HG03095 (cell line): ENCODE data around the gene FXR1.
"Not testable (repeated sequence)": the region's sequence is repeated elsewhere in the genome, so short reads cannot be mapped to it uniquely, and the experiment has no call there.

ENCODE experiments used
- ATAC-seq: cut with Tn5 transposase; IDR thresholded peaks from one replicate; pipeline ENCODE4 v1.9.1; 2021; ENCODE audit warnings: moderate library complexity; ENCODE audit not compliant: unreplicated experiment

The FXR1 gene

DNA sequence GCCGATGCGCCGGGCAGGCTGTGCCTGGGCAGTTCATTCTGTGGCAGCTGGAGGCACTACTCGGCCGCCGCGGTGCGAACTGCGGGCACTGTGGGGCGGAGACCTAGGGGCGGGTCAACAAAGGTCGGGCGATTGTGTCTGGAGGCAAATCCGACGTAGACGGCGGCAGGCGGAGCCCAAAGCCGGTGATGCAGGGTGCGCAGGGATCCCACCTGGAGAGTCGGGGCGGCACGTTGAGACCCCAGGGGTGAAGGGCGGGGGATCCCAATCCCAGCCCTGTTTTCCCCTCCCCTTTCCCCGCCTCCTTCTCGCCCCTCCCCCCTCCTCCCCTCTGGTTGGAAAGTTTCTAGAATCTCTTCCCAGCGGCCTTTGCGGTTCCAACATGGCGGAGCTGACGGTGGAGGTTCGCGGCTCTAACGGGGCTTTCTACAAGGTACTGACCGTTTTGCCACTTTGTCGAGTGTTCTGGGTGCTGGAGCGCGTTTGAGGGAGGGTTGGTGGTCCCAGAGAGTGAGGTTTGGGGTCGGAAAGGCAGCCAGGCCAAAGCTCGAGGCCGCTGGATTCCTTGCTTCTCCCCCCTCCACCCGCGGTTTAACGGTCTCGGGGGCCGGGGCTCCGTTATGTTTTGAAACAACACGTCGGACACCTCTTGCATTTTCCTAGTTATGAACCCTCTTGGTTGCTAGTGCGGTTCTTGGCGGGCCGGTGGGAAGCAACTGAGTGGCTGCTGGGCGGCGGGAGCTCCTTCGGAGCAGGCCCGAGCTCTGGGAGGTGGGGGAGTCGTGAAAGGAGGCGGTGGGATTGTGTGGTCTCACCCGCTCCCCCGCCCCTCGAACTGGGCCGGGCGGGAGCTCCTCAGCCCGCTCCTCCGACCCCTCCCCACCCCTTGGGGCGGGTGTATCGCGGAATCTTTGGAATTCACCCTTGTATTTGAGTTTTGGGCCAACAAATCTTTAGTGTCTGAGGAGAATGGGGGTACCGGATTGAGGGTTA lies at the start of gene FXR1:
Gene FXR1 (plus strand): TSS at position 367 of the 993 bp plus-strand sequence. CDS start 16 bp downstream, at position 383.
- ATAC-seq, result peak; percentile 99

DNA sequence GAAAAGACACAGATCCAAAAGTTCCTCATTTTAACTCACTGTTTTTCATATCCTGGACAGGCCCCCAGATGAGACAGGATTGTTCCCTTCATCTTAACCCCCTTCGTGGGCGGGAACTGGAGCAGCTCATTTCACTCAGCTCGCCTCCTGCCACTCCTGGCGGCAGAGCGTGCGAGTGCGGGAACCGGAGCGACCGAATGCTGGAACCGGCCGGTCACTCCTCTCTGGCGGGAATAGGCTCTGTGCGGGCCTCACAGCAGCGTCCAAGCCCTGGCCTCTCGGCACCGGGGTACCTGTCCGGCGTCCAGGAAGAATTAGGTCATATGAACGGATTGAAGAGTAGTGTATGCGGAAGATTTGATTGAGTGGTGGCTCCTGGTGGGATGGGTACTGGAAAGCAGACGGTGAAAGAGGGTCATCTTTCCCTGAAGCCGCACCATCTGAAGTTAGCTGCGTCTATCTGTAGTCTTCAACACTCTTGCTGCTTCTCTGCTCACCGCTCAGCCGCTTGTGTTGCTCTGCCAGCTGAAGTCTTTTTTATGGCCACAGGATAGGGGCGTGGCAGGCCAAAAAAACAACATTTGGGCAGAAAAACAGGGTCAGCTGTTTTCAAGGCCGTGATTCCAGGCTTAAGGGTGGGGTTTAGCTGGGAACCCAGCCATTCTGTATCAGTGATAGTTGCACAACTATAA lies 42.3 kb upstream of the FXR1 start:
- no peak for ATAC-seq

DNA sequence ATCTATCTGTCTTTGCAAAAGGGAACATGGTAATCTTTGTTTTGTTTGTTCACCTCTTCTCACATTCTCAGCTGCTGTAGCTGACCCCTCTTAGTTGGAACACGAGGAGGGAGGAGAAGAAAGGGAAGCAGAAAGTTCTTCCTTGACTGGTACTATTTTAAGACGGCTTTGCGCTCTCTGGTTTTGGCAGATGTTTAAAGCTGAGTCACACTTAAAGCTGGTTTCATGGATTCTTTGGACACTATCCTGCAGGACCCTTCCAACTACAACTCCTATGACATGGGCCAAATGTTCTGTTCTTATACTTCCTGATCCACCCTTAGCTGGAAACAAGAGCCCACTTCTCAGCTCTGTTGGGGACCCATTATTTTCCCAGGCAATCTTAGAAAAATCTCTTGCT lies 40.6 kb upstream of the FXR1 start:
- no peak for ATAC-seq

DNA sequence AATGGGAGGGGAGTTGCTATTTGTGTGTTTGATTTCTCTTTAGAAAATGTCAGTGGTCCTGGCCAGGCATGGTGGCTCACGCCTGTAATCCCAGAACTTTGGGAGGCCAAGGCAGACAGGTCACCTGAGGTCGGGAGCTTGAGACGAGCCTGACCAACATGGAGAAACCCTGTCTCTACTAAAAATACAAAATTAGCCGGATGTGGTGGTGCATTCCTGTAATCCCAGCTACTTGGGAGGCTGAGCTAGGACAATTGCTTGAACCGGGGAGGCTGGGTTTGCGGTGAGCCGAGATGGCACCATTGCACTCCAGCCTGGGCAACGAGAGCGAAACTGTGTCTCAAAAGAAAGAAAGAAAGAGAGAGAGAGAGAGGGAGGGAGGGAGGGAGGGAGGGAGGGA lies 40.0 kb upstream of the FXR1 start:
- not testable (repeated sequence) for ATAC-seq

DNA sequence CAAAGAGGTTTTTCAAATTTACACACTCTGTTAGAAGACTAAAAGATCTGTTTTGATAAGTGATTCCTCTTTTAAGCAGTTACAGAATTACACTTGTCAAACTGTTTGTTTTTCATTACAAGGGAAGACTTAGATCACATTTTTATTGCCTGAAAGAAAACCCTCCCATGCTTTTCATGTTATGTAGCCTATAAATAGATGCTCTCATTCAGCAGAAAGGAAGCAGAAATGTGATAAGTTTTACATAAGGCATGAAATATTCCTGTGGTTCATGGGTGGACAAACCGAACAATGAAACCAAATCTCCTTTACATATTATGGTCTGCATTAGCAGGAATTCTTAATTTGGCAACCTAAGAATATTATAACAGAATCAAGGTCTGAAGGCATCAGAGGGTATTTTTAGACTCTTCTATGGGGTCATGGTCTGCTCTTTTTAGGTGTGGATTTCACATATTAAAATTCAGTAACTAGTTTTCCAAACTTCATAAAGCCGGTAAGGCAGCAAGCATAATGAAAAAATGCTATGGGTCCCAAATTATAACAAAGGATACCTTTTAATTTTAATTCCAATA lies 37.3 kb upstream of the FXR1 start:
- ATAC-seq, result no peak

DNA sequence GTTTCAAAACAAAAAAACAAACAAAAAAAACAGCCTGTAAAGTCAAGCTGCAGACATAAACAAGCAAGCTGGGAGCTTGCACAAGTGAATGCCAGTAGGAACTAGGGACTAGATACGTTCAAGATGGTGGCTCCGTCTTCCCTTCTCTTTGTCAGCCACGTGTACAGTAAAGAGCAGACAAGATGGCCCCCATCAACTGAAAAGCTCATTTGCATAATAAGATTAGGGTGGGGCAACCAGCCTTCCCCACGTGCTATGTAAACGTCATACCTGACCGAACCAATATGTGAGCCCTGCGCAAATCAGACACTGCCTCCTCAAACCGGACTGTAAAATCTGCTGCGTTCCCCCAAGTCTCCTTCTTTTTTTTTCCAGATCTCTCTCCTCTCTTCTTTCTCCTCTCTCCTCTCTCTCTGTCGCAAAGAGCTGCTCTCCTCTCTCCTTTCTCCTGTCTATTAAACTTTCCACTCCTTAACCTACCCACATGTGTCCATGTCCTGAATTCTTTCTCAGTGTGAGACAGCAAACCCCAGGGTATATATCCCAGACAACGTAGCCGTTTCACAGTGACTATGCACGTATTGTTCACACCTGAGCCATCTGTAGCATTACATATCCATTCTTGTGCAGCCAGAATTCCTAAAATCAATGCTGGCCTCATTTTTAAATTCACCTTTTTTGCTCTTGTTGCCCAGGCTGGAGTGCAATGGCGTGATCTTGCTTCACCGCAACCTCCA lies 31.2 kb upstream of the FXR1 start:
- no peak for ATAC-seq

DNA sequence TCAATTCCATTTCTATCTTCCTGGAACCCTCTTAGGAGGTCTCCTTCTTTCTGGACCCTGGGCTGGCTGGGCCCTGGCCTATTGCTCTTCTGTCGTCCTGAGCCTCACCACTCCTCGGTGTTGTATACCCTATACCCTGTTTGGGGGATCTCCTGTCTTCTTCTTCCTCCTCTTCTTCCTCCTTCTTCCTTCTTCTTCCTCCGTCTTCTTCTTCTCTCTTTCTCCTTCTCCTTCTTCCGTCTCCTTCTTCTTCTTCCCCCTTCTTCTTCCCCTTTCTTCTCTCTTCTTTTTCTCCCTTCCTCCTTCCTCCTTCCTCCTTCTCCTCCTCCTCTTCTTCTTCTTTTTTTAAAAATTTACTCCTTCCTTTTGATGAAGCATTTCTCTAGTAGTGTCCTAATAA lies 30.4 kb upstream of the FXR1 start:
- no peak for ATAC-seq

DNA sequence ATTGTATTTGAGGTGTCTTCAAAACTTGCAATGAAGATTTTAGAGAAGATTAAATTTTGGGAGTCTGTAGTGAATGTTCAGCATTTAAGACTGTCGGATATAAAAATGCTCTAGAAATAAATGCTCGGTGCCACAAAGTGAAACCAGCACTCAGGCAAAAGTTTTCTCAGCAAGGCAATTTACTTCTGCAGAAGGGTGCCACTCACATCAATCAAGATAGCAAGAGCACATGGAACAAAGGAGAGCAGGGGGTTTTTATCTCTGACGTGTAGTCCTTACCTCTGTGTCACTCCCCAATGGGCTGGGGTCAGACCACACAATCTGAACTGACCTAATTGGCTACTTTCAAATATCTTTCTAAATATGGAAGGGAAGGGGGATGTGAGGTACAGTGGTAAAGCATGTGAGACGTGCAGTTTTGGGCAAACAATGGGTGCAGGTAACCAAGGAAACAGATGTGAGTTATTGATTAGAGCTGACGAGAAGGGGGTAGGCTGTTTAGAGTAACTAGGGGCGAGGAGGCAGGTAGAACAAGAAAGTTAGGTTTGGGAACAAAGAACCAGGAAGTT lies 23.4 kb upstream of the FXR1 start:
- ATAC-seq, result no peak

DNA sequence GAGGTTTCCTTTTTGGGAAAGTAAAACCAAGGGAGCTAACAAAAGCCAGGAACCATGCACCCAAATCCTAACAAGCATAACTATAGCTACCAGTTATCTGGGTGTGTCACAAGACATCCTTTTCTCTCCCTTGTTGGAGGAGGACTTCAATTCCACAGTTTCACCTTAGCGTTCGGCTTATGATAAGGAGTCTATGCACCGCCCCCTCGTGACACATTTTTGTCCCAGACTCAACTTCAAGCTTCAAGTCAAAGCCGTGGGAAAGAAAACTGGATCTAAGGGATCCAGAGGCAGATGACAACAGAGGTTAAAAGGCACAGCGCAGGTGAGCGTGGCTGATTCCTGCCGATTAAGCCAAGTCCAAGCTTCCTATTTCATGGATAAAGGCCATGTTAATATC lies 13.9 kb upstream of the FXR1 start:
- no peak for ATAC-seq

DNA sequence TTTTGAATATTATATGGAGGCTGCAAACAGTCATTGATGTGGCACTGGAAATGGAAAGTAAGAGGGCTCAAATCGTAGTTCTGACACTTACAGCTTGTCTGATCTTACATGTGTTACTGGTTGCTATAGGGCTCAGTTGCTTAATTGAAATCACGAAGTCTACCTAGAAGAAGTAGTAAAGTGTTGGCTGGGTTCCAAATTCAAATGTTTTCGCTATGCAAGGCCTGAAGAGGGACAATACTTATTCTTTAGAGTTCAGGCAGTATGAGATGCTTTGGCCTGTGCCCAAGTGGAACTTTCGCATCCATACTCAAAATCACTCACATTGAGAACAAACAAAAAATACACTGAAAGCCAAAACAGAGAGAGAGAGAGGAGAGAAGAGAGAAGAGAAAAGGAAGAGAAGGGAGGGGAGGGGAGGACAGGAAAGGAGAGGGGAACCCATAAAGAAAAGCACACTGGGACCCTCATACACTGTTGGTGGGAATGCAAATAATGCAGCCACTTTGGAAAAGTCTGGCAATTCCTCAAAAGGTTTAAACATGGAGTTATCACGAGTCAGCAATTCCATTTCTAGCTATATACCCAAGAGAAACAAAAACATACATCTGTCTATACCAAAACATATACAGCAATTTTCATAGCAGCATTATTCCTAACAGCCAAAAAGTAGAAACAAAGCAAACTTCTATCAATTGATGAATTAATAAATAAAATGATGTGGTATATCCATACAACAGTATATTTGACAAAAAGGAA lies 2.9 kb upstream of the FXR1 start:
- ATAC-seq, result no peak

DNA sequence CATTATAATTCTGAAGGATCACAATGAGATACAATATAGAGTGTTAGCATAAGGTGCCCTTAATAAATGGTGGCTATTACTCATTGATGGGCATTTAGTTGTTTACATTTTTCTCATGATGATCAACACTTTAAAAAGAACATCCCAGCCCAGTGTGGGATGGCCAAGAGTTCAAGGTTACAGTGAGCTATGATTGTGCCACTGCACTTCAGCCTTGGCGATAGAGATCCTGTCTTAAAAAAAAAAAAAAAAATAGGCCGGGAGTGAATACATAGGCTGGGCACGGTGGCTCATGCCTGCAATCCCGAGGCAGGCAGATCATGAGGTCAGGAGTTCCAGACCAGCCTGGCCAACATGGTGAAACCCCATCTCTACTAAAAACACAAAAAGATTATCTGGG lies 1.6 kb upstream of the FXR1 start:
- no peak for ATAC-seq

DNA sequence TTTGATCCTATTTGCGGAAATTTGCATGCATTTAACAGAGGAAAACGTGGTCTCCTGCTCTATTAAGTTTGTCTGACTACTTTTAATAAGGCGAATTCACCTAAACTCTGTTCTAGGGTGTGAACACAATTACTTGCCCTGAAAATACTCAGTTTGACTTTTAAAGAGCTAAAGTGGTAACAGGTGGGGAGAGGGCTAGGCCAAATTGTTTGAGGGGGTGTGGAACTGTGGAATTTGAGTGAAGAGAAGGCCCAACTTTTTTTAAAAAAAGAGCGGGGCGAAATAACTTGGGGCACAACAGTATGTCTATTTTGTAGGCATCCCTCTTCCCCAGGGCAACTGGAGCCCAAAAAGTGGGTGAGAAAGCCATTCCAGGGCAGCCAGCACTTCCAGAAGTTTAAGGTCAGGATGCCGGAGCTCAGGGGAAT lies 580 bp upstream of the FXR1 start:
- ATAC-seq, result peak; percentile 3

DNA sequence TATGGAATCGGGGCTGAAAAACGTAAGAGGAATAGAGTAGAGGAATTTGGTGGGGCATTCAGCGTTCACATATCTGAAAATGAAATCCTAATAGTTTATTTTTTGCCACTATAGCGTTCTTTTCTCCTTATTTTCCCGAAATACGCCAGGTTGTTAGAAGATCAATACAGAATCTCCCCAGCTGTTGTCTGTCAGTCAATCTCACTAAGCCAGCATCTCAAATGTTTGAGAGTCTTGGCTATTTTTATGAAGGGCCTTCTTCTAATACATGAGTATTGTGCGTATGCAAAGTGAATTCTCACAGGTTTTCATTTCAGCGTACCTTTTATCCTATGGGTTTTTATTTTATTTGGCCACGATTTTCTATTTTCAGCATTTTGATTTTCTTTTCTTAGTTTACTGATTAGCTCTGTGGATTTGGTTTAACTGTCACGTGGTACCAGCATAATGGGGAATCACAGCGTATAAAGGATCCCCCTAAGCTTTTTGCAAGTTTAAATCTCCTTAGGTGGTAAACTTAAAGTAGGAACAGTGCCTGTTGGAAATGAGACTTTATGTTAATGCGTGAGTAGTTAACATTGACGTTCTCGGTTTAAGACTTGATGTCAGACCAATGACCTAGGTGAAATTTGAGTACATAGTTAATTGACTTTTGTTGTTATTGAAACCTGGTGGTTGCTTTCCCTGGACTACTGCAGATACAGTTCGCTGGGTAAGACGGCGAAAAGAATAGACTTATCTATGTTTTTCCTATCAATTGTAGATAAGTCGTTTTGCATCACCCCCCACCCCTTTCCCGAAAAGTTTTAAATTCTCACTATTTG lies 1.3 kb downstream of the FXR1 start:
- ATAC-seq, result no peak

DNA sequence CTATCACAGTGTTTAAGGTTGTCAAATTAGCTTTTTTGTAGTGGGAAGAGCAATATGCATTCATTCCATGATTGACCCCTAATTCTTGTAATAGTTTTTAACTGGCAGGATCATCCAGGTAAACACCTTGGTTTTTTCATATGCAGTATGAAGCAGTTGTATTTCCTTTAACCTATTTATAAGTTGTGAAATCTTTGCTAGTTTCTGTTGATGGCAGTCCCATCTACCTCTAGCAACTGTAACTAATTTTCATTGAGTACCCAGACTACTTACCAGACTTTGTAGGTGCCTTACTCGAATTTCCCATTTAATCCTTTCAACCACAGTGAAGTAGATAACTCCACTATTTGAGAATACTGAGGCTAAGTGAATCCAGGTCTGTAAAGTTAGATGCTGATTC lies 6.1 kb downstream of the FXR1 start:
- ATAC-seq, result no peak

DNA sequence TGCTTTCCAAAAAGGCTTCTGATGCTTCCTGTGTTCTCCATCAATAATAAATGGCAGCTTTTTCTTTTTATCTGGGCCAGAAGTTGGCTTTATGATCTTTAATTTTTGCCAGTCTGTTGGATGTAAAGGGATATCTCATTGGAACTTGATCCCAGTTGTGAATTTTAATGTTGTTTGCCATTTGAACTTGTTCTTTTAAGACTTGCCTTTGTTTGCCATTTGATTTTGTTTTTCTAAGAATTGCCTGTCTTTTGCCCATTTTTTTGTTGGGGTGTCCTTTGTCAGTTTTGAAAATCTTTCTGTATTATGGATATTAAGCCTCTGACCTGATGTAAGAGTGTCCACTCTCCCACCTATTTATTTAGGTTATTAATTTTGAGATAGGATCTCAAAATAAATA lies 9.8 kb downstream of the FXR1 start:
- ATAC-seq, result no peak

DNA sequence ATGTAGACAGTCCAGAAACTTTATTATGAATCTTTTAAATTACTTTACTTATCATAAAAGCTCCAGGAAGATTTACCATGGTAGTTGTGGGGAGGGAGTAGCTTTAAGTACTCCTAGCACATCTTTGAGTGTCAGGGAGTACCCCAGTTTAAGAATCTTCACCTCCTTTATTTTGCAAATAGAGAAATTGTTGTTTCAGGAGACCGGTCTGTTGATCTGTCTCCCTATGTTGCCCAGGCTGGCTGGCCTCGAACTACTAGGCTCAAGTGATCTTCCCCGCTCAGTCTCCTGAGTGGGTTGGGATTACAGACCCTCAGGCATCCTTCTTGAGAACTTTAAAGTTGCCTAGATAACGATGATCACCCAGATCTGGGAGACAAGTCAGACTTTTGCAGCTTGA lies 11.1 kb downstream of the FXR1 start:
- no peak for ATAC-seq

DNA sequence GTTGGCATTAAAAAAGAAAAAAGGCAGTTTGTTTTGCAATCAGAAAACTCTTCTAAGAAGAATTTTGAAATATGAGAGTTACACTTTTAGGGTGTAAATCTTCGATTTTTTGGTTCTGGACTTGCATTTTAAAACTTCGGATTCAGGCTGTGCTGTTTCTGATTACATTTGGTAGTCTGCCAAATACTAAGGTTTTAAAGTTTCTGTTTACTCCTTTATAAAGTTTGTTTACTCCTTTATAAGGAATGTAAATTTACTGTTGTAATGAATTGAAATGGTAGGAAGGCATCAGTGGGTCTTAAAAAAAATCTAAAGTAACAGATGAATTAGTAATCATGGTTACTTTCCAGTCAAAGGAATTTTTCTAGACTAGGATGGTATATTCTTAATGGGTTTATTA lies 14.1 kb downstream of the FXR1 start:
- no peak for ATAC-seq

DNA sequence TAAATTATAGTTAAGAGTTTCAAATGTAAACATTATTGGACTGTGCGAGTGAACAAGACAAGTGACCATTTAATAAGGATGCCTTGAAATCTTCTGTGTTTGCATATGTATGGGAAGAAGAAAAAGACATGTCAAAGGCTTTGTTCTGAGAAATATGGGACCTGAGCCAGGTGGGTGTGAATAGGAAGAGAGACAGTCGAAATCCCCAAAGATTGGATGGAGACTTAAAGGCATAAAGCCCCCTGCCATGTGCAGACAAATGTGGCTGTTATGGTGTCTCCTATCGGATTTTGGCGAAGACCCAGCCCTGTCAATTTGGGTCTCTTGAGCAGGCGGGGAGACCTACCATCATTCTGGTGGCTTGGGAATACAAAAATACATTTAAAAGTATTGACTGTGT lies 16.9 kb downstream of the FXR1 start:
- no peak for ATAC-seq

DNA sequence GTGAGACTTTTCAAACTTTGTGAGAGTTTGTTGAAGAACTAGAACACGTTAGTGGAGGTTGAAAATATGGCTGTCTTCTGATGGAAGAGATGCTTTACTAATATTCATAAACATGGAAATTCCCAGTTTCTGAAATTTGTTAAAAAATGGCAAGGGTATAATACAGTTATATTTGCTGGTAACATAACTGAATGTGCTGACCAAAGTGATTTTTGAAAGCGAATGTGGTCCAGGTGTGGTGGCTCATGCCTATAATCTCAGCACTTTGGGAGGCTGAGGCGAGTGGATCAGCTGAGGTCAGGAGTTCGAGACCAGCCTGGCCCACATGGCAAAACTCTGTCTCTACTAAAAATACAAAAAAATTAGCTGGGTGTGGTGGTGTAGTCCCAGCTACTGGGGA lies 18.1 kb downstream of the FXR1 start:
- no peak for ATAC-seq
